ENCODE data around the gene PARN.

GRCh38 chr16:14562691-14563491 lies 67.2 kb downstream of the PARN start:
- TF ChIP-seq TAF1 (IDR thresholded peaks at IDR 0.05; ENCODE audit: low read depth) (no peak), POLR2AphosphoS5 (IDR thresholded peaks at IDR 0.05) (no peak), EZH2 (IDR thresholded peaks at IDR 0.05; ENCODE audit: borderline replicate concordance, insufficient read depth, low read length, poor library complexity, severe bottlenecking) (no peak), REST (IDR thresholded peaks at IDR 0.05; ENCODE audit: borderline replicate concordance) (no peak)
- TF ChIP-seq, protein P1, sequence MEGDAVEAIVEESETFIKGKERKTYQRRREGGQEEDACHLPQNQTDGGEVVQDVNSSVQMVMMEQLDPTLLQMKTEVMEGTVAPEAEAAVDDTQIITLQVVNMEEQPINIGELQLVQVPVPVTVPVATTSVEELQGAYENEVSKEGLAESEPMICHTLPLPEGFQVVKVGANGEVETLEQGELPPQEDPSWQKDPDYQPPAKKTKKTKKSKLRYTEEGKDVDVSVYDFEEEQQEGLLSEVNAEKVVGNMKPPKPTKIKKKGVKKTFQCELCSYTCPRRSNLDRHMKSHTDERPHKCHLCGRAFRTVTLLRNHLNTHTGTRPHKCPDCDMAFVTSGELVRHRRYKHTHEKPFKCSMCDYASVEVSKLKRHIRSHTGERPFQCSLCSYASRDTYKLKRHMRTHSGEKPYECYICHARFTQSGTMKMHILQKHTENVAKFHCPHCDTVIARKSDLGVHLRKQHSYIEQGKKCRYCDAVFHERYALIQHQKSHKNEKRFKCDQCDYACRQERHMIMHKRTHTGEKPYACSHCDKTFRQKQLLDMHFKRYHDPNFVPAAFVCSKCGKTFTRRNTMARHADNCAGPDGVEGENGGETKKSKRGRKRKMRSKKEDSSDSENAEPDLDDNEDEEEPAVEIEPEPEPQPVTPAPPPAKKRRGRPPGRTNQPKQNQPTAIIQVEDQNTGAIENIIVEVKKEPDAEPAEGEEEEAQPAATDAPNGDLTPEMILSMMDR (IDR thresholded peaks at IDR 0.05; ENCODE audit: poor library complexity, severe bottlenecking) = no peak

All from neural cell (in vitro differentiated cells).